ENCODE results near the gene DYSF.

The DYSF gene

GRCh38 chr2:71635798-71636197, 182.4 kb downstream of the DYSF start:
- Histone ChIP-seq H4K20me1 (ENCODE audit: control insufficient read depth, insufficient read depth, low read depth, low read length) (no peaks in the 10 kb centered on the region), H3K9me3 (ENCODE audit: control insufficient read depth, insufficient read depth, low read length) (no peaks in the 10 kb centered on the region), H3K4me2 (ENCODE audit: low read length) (no peak overlapping the region), H3K4me1 (ENCODE audit: control insufficient read depth, low read length) (no peaks in the 10 kb centered on the region), H3K27ac (ENCODE audit: low read depth, low read length) (no peak overlapping the region), H3K27me3 (ENCODE audit: control insufficient read depth, low read length) (no peaks in the 10 kb centered on the region; the same call in 1 of the 2 replicates), H3K36me3 (ENCODE audit: control insufficient read depth, low read length) (no peaks in the 10 kb centered on the region), H3K4me3 (ENCODE audit: low read length) (no peak overlapping the region), H3K9me2 (replicated peaks; ENCODE audit: control insufficient read depth, low read length) (no peaks in the 10 kb centered on the region), H3F3A (ENCODE audit: control insufficient read depth, insufficient read depth) (no peaks in the 10 kb centered on the region), H3K79me2 (ENCODE audit: control insufficient read depth, low read length) (no peaks in the 10 kb centered on the region)
- TF ChIP-seq EZH2phosphoT487 (IDR thresholded peaks at IDR 0.05; ENCODE audit: borderline replicate concordance, low read length), result no peak
- TF ChIP-seq, protein P1, sequence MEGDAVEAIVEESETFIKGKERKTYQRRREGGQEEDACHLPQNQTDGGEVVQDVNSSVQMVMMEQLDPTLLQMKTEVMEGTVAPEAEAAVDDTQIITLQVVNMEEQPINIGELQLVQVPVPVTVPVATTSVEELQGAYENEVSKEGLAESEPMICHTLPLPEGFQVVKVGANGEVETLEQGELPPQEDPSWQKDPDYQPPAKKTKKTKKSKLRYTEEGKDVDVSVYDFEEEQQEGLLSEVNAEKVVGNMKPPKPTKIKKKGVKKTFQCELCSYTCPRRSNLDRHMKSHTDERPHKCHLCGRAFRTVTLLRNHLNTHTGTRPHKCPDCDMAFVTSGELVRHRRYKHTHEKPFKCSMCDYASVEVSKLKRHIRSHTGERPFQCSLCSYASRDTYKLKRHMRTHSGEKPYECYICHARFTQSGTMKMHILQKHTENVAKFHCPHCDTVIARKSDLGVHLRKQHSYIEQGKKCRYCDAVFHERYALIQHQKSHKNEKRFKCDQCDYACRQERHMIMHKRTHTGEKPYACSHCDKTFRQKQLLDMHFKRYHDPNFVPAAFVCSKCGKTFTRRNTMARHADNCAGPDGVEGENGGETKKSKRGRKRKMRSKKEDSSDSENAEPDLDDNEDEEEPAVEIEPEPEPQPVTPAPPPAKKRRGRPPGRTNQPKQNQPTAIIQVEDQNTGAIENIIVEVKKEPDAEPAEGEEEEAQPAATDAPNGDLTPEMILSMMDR (IDR thresholded peaks at IDR 0.05; ENCODE audit: low read depth, low read length, poor library complexity, severe bottlenecking), result no peak

DNA sequence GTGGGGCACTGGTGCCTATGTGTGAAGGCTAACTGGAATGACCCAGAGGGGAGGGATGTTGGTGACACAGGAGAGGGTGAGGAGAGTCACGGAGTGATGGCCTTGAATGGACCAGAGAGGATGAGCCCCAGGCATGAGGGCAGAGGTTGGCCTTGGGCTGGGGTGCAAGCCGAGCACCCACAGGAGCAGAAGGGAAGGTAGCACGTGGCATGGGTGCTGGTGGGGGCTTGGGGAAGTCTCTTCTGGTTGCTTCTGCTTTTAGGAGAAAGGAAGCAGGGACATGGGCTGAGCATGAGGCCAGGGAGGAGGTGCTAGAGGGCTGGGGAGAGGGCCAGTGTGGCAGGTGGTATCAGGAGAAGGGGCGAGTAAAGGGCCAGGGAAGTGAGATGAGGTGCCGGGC, 183.8 kb downstream of the DYSF start:
- Histone ChIP-seq H3K4me3 (ENCODE audit: low read length) (no peak overlapping the region), H3K9me3 (ENCODE audit: control insufficient read depth, insufficient read depth, low read length) (no peaks in the 10 kb centered on the region), H3K4me1 (ENCODE audit: control insufficient read depth, low read length) (no peaks in the 10 kb centered on the region), H3K27me3 (ENCODE audit: control insufficient read depth, low read length) (no peaks in the 10 kb centered on the region; the same call in 1 of the 2 replicates), H3K36me3 (ENCODE audit: control insufficient read depth, low read length) (no peaks in the 10 kb centered on the region), H3F3A (ENCODE audit: control insufficient read depth, insufficient read depth) (no peaks in the 10 kb centered on the region), H3K27ac (ENCODE audit: low read depth, low read length) (no peak overlapping the region), H3K79me2 (ENCODE audit: control insufficient read depth, low read length) (no peaks in the 10 kb centered on the region), H4K20me1 (ENCODE audit: control insufficient read depth, insufficient read depth, low read depth, low read length) (no peaks in the 10 kb centered on the region), H3K4me2 (ENCODE audit: low read length) (no peak overlapping the region), H3K9me2 (replicated peaks; ENCODE audit: control insufficient read depth, low read length) (no peaks in the 10 kb centered on the region)
- TF ChIP-seq EZH2phosphoT487 (IDR thresholded peaks at IDR 0.05; ENCODE audit: borderline replicate concordance, low read length), result no peak
- TF ChIP-seq, protein P1 (IDR thresholded peaks at IDR 0.05; ENCODE audit: low read depth, low read length, poor library complexity, severe bottlenecking), result no peak

- no peaks in the 10 kb centered on the region for H4K20me1 ChIP-seq (ENCODE audit: control insufficient read depth, insufficient read depth, low read depth, low read length)
- H3K79me2 ChIP-seq (ENCODE audit: control insufficient read depth, low read length), result no peaks in the 10 kb centered on the region
- no peaks in the 10 kb centered on the region for H3K9me3 ChIP-seq (ENCODE audit: control insufficient read depth, insufficient read depth, low read length)
- TF ChIP-seq EZH2phosphoT487 (IDR thresholded peaks at IDR 0.05; ENCODE audit: borderline replicate concordance, low read length), result no peak
- TF ChIP-seq, protein P1 (IDR thresholded peaks at IDR 0.05; ENCODE audit: low read depth, low read length, poor library complexity, severe bottlenecking), result no peak
- no peak overlapping the region for H3K27ac ChIP-seq (ENCODE audit: low read depth, low read length)
- no peaks in the 10 kb centered on the region for H3F3A ChIP-seq (ENCODE audit: control insufficient read depth, insufficient read depth)
- H3K4me2 ChIP-seq (ENCODE audit: low read length), result no peak overlapping the region
- no peaks in the 10 kb centered on the region for H3K9me2 ChIP-seq (replicated peaks; ENCODE audit: control insufficient read depth, low read length)
- no peak overlapping the region for H3K4me3 ChIP-seq (ENCODE audit: low read length)
- no peaks in the 10 kb centered on the region for H3K4me1 ChIP-seq (ENCODE audit: control insufficient read depth, low read length)
- no peaks in the 10 kb centered on the region for H3K36me3 ChIP-seq (ENCODE audit: control insufficient read depth, low read length)
- H3K27me3 ChIP-seq (ENCODE audit: control insufficient read depth, low read length), result no peaks in the 10 kb centered on the region; the same call in 1 of the 2 replicates
These were observed 184.4 kb downstream of the DYSF start for GRCh38 chr2:71637736-71638135.
